Loucy (cell line): Measurements from ENCODE around the gene DLX5.

Experiments used
- H2AFZ ChIP-seq: fragments of 200-600 bp; sonication (generic); 2 replicates; pipeline ENCODE4 v1.6.0; 2016; ENCODE audit warnings: antibody characterized with exemption, mild to moderate bottlenecking, low read length, moderate library complexity
- H3F3A ChIP-seq: fragments of 200-600 bp; 2 replicates; pipeline ENCODE4 v1.6.0; 2016; ENCODE audit warnings: antibody characterized with exemption, low read depth, mild to moderate bottlenecking
- H3K27me3 ChIP-seq: fragments of 200-600 bp; sonication (generic); 2 replicates; pipeline ENCODE4 v1.6.1; 2014; ENCODE audit warnings: low read length, mild to moderate bottlenecking; ENCODE audit not compliant: insufficient read depth, poor library complexity, severe bottlenecking
- H3K36me3 ChIP-seq: fragments of 200-600 bp; sonication (generic); 2 replicates; pipeline ENCODE4 v1.6.1; 2016; ENCODE audit warnings: low read length; ENCODE audit not compliant: insufficient read depth
- H3K4me1 ChIP-seq: fragments of 200-600 bp; sonication (generic); 2 replicates; pipeline ENCODE4 v1.5.1; 2014; ENCODE audit warnings: low read length, mild to moderate bottlenecking; ENCODE audit not compliant: insufficient read depth, poor library complexity, severe bottlenecking
- H3K4me2 ChIP-seq: fragments of 200-600 bp; sonication (generic); 2 replicates; pipeline ENCODE4 v1.6.0; 2014; ENCODE audit warnings: antibody characterized with exemption, low read length, low read depth, mild to moderate bottlenecking; ENCODE audit not compliant: poor library complexity, severe bottlenecking
- H3K4me3 ChIP-seq: fragments of 200-600 bp; sonication (generic); 2 replicates; pipeline ENCODE4 v1.5.1; 2014; ENCODE audit warnings: low read length, mild to moderate bottlenecking, mixed read lengths; ENCODE audit not compliant: poor library complexity, severe bottlenecking
- H3K79me2 ChIP-seq: fragments of 200-600 bp; sonication (generic); 2 replicates; pipeline ENCODE4 v1.6.1; 2014; ENCODE audit warnings: low read length; ENCODE audit not compliant: insufficient read depth
- H3K9ac ChIP-seq: fragments of 200-600 bp; sonication (generic); 2 replicates; pipeline ENCODE4 v1.6.0; 2014; ENCODE audit warnings: mild to moderate bottlenecking, low read depth, low read length, moderate library complexity; ENCODE audit not compliant: poor library complexity, severe bottlenecking
- H3K9me2 ChIP-seq: fragments of 200-600 bp; sonication (generic); replicated peaks from 2 replicates; pipeline ENCODE4 v1.6.1; 2016; ENCODE audit warnings: low read depth, low read length, mixed read lengths
- H3K9me3 ChIP-seq: fragments of 200-600 bp; sonication (generic); 2 replicates; pipeline ENCODE4 v1.6.1; 2014; ENCODE audit warnings: mild to moderate bottlenecking, antibody characterized with exemption, low read length, low read depth; ENCODE audit not compliant: insufficient read depth
- H4K20me1 ChIP-seq: fragments of 200-600 bp; sonication (generic); 2 replicates; pipeline ENCODE4 v1.6.0; 2014; ENCODE audit warnings: antibody characterized with exemption, low read length, mild to moderate bottlenecking; ENCODE audit not compliant: insufficient read depth, poor library complexity, severe bottlenecking
- CTCF ChIP-seq: fragments of 200-600 bp; sonication (generic); conservative IDR thresholded peaks from 2 replicates; pipeline ENCODE4 v1.5.1; 2014; ENCODE audit warnings: mild to moderate bottlenecking, antibody characterized with exemption, low read length
- EZH2phosphoT487 ChIP-seq: fragments of 200-600 bp; IDR thresholded peaks from 2 replicates; pipeline ENCODE4 v1.6.1; 2018; ENCODE audit warnings: antibody characterized with exemption, mild to moderate bottlenecking, moderate library complexity, borderline replicate concordance

Gene DLX5

GRCh38 chr7:96993094-96993865 lies 31.4 kb downstream of the DLX5 start:
- TF ChIP-seq EZH2phosphoT487 (no peak), CTCF (no peak)
- Histone ChIP-seq H3K4me3 (no peak overlapping the region), H3K27me3 (no peaks in the 10 kb centered on the region), H3K9me3 (no peaks in the 10 kb centered on the region), H3K36me3 (no peaks in the 10 kb centered on the region), H3K4me2 (no peak overlapping the region), H3K79me2 (no peaks in the 10 kb centered on the region), H3F3A (no peaks in the 10 kb centered on the region), H3K9me2 (no peaks in the 10 kb centered on the region), H4K20me1 (no peaks in the 10 kb centered on the region), H3K9ac (no peak overlapping the region), H3K4me1 (no peaks in the 10 kb centered on the region), H2AFZ (no peak overlapping the region)

GRCh38 chr7:96992192-96993005 lies 32.2 kb downstream of the DLX5 start:
- H2AFZ ChIP-seq: no peak overlapping the region
- no peaks in the 10 kb centered on the region for H3K9me3 ChIP-seq
- no peak overlapping the region for H3K4me3 ChIP-seq
- no peaks in the 10 kb centered on the region for H3F3A ChIP-seq
- no peaks in the 10 kb centered on the region for H4K20me1 ChIP-seq
- H3K4me2 ChIP-seq: no peak overlapping the region
- no peaks in the 10 kb centered on the region for H3K27me3 ChIP-seq
- no peaks in the 10 kb centered on the region for H3K4me1 ChIP-seq
- no peaks in the 10 kb centered on the region for H3K79me2 ChIP-seq
- H3K36me3 ChIP-seq: no peaks in the 10 kb centered on the region
- no peak overlapping the region for H3K9ac ChIP-seq
- no peaks in the 10 kb centered on the region for H3K9me2 ChIP-seq
- TF ChIP-seq CTCF (no peak), EZH2phosphoT487 (no peak)

- Histone ChIP-seq H3K79me2 (no peaks in the 10 kb centered on the region), H3K4me2 (no peak overlapping the region), H4K20me1 (no peaks in the 10 kb centered on the region), H3K9me2 (no peaks in the 10 kb centered on the region), H3K4me1 (no peaks in the 10 kb centered on the region), H3K4me3 (no peak overlapping the region), H2AFZ (no peak overlapping the region), H3K36me3 (no peaks in the 10 kb centered on the region), H3K9me3 (no peaks in the 10 kb centered on the region), H3K27me3 (no peaks in the 10 kb centered on the region), H3F3A (no peaks in the 10 kb centered on the region), H3K9ac (no peak overlapping the region)
- TF ChIP-seq CTCF (no peak), EZH2phosphoT487 (no peak)
These were observed 33.0 kb downstream of the DLX5 start for GRCh38 chr7:96991546-96992191.
